Erythroblast (primary cell): Measurements from ENCODE around the gene KAT6B.

ENCODE experiments used
- GATA1 ChIP-seq: IDR thresholded peaks from 2 replicates; pipeline ENCODE4 v1.6.1; 2011; ENCODE audit warnings: low read depth, mild to moderate bottlenecking, control low read depth, low read length, moderate library complexity
- POLR2A ChIP-seq: IDR thresholded peaks from 2 replicates; pipeline ENCODE4 v1.6.1; 2011; ENCODE audit warnings: mild to moderate bottlenecking, low read length

GRCh38 chr10:74875966-74876365, 49.6 kb downstream of the KAT6B start:
- TF ChIP-seq GATA1 (no peak), POLR2A (no peak)
